Measurements from ENCODE around the gene FH. TPM values are rescaled to one million over a fixed set of nuclear protein-coding genes. Genes with fewer than 3 reads are reported as not detected.
A peak's percentile ranks its signal among the peaks of the same experiment; 100 is the strongest.

The FH gene
- total RNA-seq, 1 donor from 2014 or later = 42.1 TPM

- no peak for DNase-seq
- H3K9me3 ChIP-seq = no peaks in the 10 kb centered on the region
- no peak overlapping the region for H3K4me3 ChIP-seq
- H3K27ac ChIP-seq = no peak overlapping the region
- H3K36me3 ChIP-seq = no peaks in the 10 kb centered on the region
- H3K27me3 ChIP-seq (ENCODE audit: low read depth) = no peaks in the 10 kb centered on the region
- TF ChIP-seq CTCF (IDR thresholded peaks at IDR 0.05) = no peak
- H3K4me1 ChIP-seq = no peaks in the 10 kb centered on the region
- intact Hi-C loops (cut with DNase I) = no loop called here
- ATAC-seq = peak; percentile 75 to 76
Observed at GRCh38 chr1:241542199-241542907, 22.8 kb upstream of the FH start.

DNA sequence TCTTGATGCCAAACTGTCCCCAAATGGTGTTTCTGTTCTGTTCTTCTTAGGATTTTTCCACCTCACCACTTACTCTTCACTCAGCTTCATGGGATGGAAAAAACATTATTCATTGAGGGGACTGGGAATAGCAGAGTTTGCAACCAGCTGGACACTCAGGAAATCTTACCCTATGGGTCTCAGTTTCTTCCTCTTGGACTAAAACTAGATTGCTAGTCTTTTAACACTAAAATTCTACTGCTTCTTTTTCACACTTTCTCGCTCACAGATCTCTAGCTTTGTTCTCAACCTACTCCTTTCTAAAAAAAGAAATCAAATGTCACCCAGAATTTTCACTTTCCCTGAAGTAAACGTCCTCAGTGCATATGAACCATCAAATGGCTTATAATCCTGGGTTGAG lies 17.4 kb upstream of the FH start:
- intact Hi-C loops (cut with DNase I) = no loop called here
- no peaks in the 10 kb centered on the region for H3K36me3 ChIP-seq

DNA sequence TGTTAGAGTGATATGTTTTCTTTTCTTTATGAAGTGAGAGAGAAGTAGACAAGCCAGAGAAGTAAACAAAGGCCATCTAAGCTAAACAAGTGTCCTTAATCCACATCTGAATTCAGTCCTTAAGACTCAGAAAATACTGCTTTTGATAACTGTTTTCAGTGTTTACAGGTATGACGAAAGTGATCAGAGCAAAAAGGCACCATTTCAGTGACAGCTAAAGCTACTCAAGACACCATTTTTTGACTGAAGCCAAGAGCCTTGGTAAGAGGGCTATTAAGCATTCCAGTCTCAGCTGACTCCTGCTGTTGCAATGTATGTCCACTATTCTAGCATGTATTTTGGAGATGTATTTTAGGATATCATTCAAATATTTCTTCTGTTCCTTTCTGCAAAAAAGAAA lies 16.7 kb upstream of the FH start:
- TF ChIP-seq CTCF (IDR thresholded peaks at IDR 0.05) = no peak
- H3K36me3 ChIP-seq = no peaks in the 10 kb centered on the region
- H3K4me3 ChIP-seq = no peak overlapping the region
- no peaks in the 10 kb centered on the region for H3K27me3 ChIP-seq (ENCODE audit: low read depth)
- no peak for ATAC-seq
- DNase-seq = no peak
- no peak overlapping the region for H3K27ac ChIP-seq
- no peaks in the 10 kb centered on the region for H3K4me1 ChIP-seq
- intact Hi-C loops (cut with DNase I) = no loop called here
- no peaks in the 10 kb centered on the region for H3K9me3 ChIP-seq

More for the DNA sequence above, 17.4 kb upstream of the FH start:
- Histone ChIP-seq H3K4me3 (no peak overlapping the region), H3K27ac (no peak overlapping the region), H3K9me3 (no peaks in the 10 kb centered on the region), H3K27me3 (ENCODE audit: low read depth) (no peaks in the 10 kb centered on the region), H3K4me1 (no peaks in the 10 kb centered on the region)
- no peak for ATAC-seq
- no peak for TF ChIP-seq CTCF (IDR thresholded peaks at IDR 0.05)
- DNase-seq = no peak

GRCh38 chr1:241533326-241534115 lies 14.0 kb upstream of the FH start:
- Histone ChIP-seq H3K36me3 (no peaks in the 10 kb centered on the region), H3K9me3 (no peaks in the 10 kb centered on the region), H3K4me3 (peak overlapping the region; percentile 54), H3K4me1 (peaks cover 3% of the 10 kb centered on the region), H3K27me3 (ENCODE audit: low read depth) (no peaks in the 10 kb centered on the region), H3K27ac (peak overlapping the region; percentile 64)
- ATAC-seq (peak in 1 of 2 donors; percentile 18), DNase-seq (no peak)
- intact Hi-C loops (cut with DNase I) = no loop called here
- no peak for TF ChIP-seq CTCF (IDR thresholded peaks at IDR 0.05)

- ATAC-seq (peak; percentile 43 to 54), DNase-seq (no peak)
- intact Hi-C loops (cut with DNase I) = no loop called here
- H3K4me1 ChIP-seq = peaks cover 3% of the 10 kb centered on the region
- no peak for TF ChIP-seq CTCF (IDR thresholded peaks at IDR 0.05)
- H3K9me3 ChIP-seq = no peaks in the 10 kb centered on the region
- H3K36me3 ChIP-seq = no peaks in the 10 kb centered on the region
- no peaks in the 10 kb centered on the region for H3K27me3 ChIP-seq (ENCODE audit: low read depth)
- H3K27ac ChIP-seq = peak overlapping the region; percentile 64
- H3K4me3 ChIP-seq = peak overlapping the region; percentile 54
Observed at GRCh38 chr1:241532864-241533263, 13.3 kb upstream of the FH start.

Data from lower lobe of right lung (tissue), 2 donors.